GM08714 (cell line): ENCODE results near the gene EN1.

Experiments
- H3K4me3 ChIP-seq: fragments of 200-500 bp; sonication (Bioruptor generic); 2 replicates; pipeline ENCODE4 v1.5.1; 2014; ENCODE audit warnings: mild to moderate bottlenecking, low read length, inconsistent platforms
- ZNF274 ChIP-seq: IDR thresholded peaks from 2 replicates; pipeline ENCODE4 v1.6.1; 2012; ENCODE audit warnings: mild to moderate bottlenecking, low read depth, low read length

EN1 gene

GRCh38 chr2:118841828-118842461, 5.5 kb downstream of the EN1 start:
- no peak overlapping the region; the same call in 1 of the 2 replicates for H3K4me3 ChIP-seq
- TF ChIP-seq ZNF274 = no peak

GRCh38 chr2:118841450-118841827, 6.0 kb downstream of the EN1 start:
- no peak overlapping the region for H3K4me3 ChIP-seq
- TF ChIP-seq ZNF274 = no peak

GRCh38 chr2:118838741-118839455, 8.6 kb downstream of the EN1 start:
- no peak for TF ChIP-seq ZNF274

GRCh38 chr2:118837621-118838020, 9.8 kb downstream of the EN1 start:
- H3K4me3 ChIP-seq = no peak overlapping the region
- no peak for TF ChIP-seq ZNF274

More at GRCh38 chr2:118838741-118839455, 8.6 kb downstream of the EN1 start:
- H3K4me3 ChIP-seq = no peak overlapping the region

GRCh38 chr2:118837067-118837466, 10.4 kb downstream of the EN1 start:
- H3K4me3 ChIP-seq = no peak overlapping the region
- TF ChIP-seq ZNF274 = no peak

GRCh38 chr2:118836411-118836930, 11.0 kb downstream of the EN1 start:
- no peak overlapping the region for H3K4me3 ChIP-seq

GRCh38 chr2:118835746-118836410, 11.6 kb downstream of the EN1 start:
- no peak for TF ChIP-seq ZNF274
- no peak overlapping the region for H3K4me3 ChIP-seq

More at GRCh38 chr2:118836411-118836930, 11.0 kb downstream of the EN1 start:
- TF ChIP-seq ZNF274 = no peak

GRCh38 chr2:118834901-118835745, 12.3 kb downstream of the EN1 start:
- H3K4me3 ChIP-seq = no peak overlapping the region
- TF ChIP-seq ZNF274 = no peak

GRCh38 chr2:118834440-118834810, 13.0 kb downstream of the EN1 start:
- no peak for TF ChIP-seq ZNF274
- H3K4me3 ChIP-seq = no peak overlapping the region

- H3K4me3 ChIP-seq = no peak overlapping the region
- TF ChIP-seq ZNF274 = no peak
Observed at GRCh38 chr2:118833716-118834439, 13.6 kb downstream of the EN1 start.

GRCh38 chr2:118832791-118833715, 14.4 kb downstream of the EN1 start:
- no peak overlapping the region for H3K4me3 ChIP-seq
- TF ChIP-seq ZNF274 = no peak

GRCh38 chr2:118832071-118832790, 15.2 kb downstream of the EN1 start:
- TF ChIP-seq ZNF274 = no peak
- no peak overlapping the region for H3K4me3 ChIP-seq
